Mucosa of descending colon (tissue), 3 donors: ENCODE measurements around the gene ALG2. TPM values are rescaled to one million over a fixed set of nuclear protein-coding genes. Genes with fewer than 3 reads are reported as not detected.
"Not testable (repeated sequence)": the region's sequence is repeated elsewhere in the genome, so short reads cannot be mapped to it uniquely, and the experiment has no call there.

Experiments
- ATAC-seq: fragments of 200-7000 bp; cut with Tn5 transposase; one replicate; pipeline ENCODE4 v1.9.1; 2020; ENCODE audit warnings: mild to moderate bottlenecking, moderate library complexity
- DNase-seq, 3 donors: peaks; one replicate each; pipeline ENCODE4 v3.0.0-alpha.2; 2020
- H3K36me3 ChIP-seq: fragments of 200-600 bp; one replicate; pipeline ENCODE4 v1.8.0; 2021; ENCODE audit warnings: low read depth, mild to moderate bottlenecking
- H3K4me1 ChIP-seq: fragments of 200-600 bp; one replicate; pipeline ENCODE4 v1.8.0; 2021; ENCODE audit warnings: low read depth, mild to moderate bottlenecking
- H3K4me3 ChIP-seq: fragments of 200-600 bp; one replicate; pipeline ENCODE4 v1.8.0; 2021; ENCODE audit warnings: mild to moderate bottlenecking
- H3K9me3 ChIP-seq: fragments of 200-600 bp; one replicate; pipeline ENCODE4 v1.8.0; 2021; ENCODE audit warnings: mild to moderate bottlenecking
- intact Hi-C, 2 donors: fragments of 100-400 bp; cut with DNase I in 1 of 2; cut with micrococcal nuclease in 1 of 2; formaldehyde crosslinking; loops; one replicate each; pipeline versions ENCODE4 v1.11.0 to v1.11.1; 2022; cut with DNase I, micrococcal nuclease
- total RNA-seq, 3 donors: library from RNA; stranded (reverse); fragmentation: NEBNext Ultra II Directional in 2 of 3; extraction: Animal tissue kit (Norgen Biotek cat#: 25700) in 2 of 3; gene quantifications; one replicate each; pipeline versions ENCODE4 v1.2.1 to v1.2.4, GENCODE V29; 2021 to 2023
- TF ChIP-seq, protein P1 (sequence below): fragments of 200-600 bp; IDR thresholded peaks from one replicate; pipeline ENCODE4 v1.8.0; 2022; ENCODE audit warnings: antibody characterized with exemption, mild to moderate bottlenecking
- donor health status: DM: no; HTN: no; CAD: no; lungs with moderate emphysema.
- donor health status: DM: no; HTN: no; CAD: no.
- donor health status: DM: no; HTN: yes; CAD: no.

ALG2 gene
- total RNA-seq, 3 donors from 2014 or later, result 27.0 to 30.5 (median 30.0) TPM

DNA sequence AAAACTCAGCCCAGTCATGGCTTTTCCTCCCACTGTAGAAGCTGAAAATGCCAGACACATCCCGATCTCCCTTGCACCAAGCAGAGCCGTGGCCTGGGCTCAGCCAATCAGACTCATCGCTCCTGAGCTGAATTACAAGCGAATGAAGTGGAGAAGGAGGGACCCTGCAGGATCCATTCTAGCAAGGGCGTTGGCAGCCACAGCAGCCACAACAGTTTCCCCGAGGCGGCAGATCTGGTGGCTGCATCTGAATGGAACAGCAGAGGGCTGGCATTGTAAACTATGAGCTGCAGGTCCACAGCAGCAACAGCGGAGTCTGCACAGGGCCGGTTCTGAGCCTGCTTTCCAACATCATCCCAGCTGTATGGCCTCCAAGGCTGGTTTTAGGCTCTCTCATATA, 23.8 kb downstream of the ALG2 start:
- no peaks in the 10 kb centered on the region for H3K4me1 ChIP-seq
- intact Hi-C loops, result no loop called here
- no peaks in the 10 kb centered on the region for H3K9me3 ChIP-seq
- no peaks in the 10 kb centered on the region for H3K36me3 ChIP-seq
- DNase-seq (no peak), ATAC-seq (no peak)
- H3K4me3 ChIP-seq, result no peak overlapping the region
- TF ChIP-seq, protein P1, sequence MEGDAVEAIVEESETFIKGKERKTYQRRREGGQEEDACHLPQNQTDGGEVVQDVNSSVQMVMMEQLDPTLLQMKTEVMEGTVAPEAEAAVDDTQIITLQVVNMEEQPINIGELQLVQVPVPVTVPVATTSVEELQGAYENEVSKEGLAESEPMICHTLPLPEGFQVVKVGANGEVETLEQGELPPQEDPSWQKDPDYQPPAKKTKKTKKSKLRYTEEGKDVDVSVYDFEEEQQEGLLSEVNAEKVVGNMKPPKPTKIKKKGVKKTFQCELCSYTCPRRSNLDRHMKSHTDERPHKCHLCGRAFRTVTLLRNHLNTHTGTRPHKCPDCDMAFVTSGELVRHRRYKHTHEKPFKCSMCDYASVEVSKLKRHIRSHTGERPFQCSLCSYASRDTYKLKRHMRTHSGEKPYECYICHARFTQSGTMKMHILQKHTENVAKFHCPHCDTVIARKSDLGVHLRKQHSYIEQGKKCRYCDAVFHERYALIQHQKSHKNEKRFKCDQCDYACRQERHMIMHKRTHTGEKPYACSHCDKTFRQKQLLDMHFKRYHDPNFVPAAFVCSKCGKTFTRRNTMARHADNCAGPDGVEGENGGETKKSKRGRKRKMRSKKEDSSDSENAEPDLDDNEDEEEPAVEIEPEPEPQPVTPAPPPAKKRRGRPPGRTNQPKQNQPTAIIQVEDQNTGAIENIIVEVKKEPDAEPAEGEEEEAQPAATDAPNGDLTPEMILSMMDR, result no peak

DNA sequence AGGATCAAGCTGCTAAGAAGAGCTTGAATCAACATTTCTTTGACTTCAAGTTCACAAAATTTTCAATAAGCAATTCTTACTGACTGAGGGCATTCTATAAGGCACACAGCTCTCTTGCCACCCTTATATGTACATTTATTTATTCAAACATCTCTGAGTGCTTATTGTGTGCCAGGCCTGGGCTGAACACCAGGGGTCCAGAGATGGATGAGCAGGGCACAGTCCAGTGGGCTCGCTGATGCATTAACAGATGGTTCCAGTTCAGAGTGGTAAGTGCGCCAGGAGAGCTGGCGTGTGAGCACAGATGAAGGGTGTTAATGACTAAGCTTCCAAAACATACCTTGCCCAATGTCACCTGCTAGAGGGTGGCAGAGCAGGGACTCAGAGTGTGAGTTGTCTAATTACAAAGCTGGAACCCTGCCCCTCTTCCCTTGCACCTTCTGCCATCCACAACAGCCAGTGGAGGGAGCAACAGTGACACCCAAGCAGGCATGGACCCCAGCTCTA, 24.6 kb downstream of the ALG2 start:
- intact Hi-C loops, result no loop called here
- ATAC-seq, result no peak
- no peak overlapping the region for H3K4me3 ChIP-seq
- no peaks in the 10 kb centered on the region for H3K4me1 ChIP-seq
- DNase-seq, result no peak
- no peaks in the 10 kb centered on the region for H3K9me3 ChIP-seq
- H3K36me3 ChIP-seq, result no peaks in the 10 kb centered on the region
- TF ChIP-seq, protein P1, result no peak

DNA sequence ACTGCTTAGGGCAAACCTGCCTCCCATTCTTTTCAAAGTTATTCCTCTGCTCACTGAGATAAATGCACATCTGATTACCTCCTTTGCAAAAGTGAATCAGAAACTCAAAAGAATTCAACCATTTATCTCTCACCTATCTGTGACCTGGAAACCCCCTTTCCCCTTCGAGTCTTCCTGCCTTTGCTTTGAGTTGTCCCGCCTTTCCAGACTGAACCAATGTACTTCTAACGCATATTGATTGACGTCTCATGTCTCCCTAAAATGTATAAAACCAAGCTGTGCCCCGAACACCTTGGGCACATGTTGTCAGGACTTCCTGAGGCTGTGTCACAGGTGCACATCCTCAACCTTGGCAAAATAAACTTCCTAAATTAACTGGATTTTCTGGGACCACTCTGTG, 25.3 kb downstream of the ALG2 start:
- ATAC-seq, result not testable (repeated sequence)

DNA sequence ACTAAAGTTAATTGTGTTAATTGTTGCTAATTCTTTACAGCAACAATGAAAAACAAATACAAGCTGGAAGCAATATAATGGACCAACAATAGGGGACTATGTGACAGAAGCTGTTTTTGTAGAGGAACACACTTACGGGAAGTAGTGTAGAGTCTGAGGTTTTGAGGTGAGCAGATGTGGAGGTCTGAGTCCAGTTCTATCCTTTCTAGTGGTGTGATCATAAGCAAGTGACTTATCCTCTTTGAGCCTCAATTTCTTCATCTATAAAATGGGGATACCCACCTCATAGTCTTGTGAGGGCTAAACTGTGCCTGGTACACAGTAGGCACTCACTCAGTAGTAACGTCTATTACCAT, 28.3 kb downstream of the ALG2 start:
- DNase-seq, result no peak

More for the DNA sequence above, 25.3 kb downstream of the ALG2 start:
- H3K36me3 ChIP-seq, DNase-seq, H3K9me3 ChIP-seq, intact Hi-C loops, H3K4me3 ChIP-seq, H3K4me1 ChIP-seq: not testable (repeated sequence)

DNA sequence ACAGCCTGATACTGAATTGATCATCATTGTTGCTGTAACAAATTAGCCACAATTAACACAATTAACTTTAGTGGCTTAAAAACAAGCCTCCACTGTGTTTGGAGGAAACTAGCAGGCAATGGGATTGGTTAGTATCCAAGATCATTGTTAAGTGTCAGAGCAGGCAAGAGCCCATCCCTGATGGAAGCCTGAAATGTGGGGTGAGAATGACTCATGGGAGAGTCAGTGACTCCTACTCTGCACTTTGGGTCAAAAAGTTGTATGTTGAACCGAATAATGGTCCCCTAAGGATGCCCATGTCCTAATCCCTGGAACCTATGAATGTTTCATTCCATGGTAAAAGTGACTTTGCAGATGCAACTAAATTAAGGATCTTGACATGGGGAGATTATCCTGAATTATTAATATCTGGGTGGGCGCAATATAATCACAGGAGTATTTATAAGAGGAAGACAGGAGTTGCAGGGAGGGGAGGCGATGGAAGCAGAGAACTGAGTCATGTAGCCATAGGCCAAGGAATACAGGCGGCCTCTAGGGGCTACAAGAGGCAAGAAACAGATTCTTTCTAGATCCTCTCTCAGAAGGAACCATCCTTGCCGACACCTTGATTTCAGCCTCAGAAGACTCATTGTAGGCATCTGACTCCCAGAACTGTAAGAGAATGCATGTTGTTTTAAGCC, 28.8 kb downstream of the ALG2 start:
- no peaks in the 10 kb centered on the region for H3K9me3 ChIP-seq
- TF ChIP-seq, protein P1, result no peak
- H3K4me1 ChIP-seq, result no peaks in the 10 kb centered on the region
- ATAC-seq (no peak), DNase-seq (no peak)
- no peaks in the 10 kb centered on the region for H3K36me3 ChIP-seq
- intact Hi-C loops, result no loop called here
- H3K4me3 ChIP-seq, result no peak overlapping the region

More for the DNA sequence above, 28.3 kb downstream of the ALG2 start:
- no peak for ATAC-seq
- TF ChIP-seq, protein P1, result no peak
- no peaks in the 10 kb centered on the region for H3K36me3 ChIP-seq
- intact Hi-C loops, result no loop called here
- H3K4me1 ChIP-seq, result no peaks in the 10 kb centered on the region
- H3K4me3 ChIP-seq, result no peak overlapping the region
- H3K9me3 ChIP-seq, result no peaks in the 10 kb centered on the region

DNA sequence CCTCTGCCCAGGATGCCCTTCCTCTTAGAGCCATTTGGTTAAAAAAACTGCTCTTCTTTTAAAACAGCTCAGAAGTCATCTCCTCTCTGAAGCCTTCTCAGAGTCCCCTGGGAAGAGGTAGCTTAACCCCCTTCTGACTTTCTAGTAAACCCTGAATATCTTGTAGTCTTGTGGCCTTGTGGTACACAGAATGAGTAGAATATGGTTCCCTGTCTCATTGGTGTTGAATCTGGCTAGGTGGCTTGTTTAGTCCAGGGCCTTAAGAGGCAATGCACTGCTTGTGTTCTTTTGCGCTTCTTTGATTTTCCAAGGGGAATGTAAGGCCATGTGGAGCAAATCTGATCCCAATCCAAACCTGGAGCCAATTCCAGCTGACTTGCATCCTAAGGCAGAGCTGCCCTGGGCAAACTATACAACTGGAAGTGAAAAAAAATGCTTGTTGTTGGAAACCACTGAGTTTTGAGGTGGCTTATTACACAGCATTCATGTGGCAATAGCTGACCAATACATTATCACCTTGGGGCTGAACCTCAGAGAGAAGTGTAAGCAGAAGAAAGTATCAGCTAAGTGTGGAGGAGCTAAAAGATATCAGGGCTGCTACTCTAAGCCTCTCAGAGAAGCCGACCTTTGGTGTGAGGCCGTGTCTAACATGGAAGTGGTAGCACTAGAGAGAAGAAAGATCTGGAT, 31.0 kb downstream of the ALG2 start:
- Histone ChIP-seq H3K36me3 (no peaks in the 10 kb centered on the region), H3K4me3 (no peak overlapping the region), H3K4me1 (no peaks in the 10 kb centered on the region), H3K9me3 (no peaks in the 10 kb centered on the region)
- intact Hi-C loops, result no loop called here
- TF ChIP-seq, protein P1, result no peak
- ATAC-seq (no peak), DNase-seq (no peak)
